ENCODE results near the gene EP400.
A peak's percentile ranks its signal among the peaks of the same experiment; 100 is the strongest.

EP400 gene

GRCh38 chr12:132108211-132108832, 158.6 kb downstream of the EP400 start:
- H3K9me3 ChIP-seq (replicated peaks in 1 of 2; ENCODE audit: control insufficient read depth in 2 of 2, insufficient read depth in 1 of 2, low read depth in 1 of 2, low read length in 2 of 2), result no peaks in the 10 kb centered on the region
- H3K27ac ChIP-seq (replicated peaks; ENCODE audit: low read length), result peak overlapping the region; percentile 36
- H2AFZ ChIP-seq (ENCODE audit: low read length), result no peak overlapping the region
- no peaks in the 10 kb centered on the region for H3K27me3 ChIP-seq (ENCODE audit: control insufficient read depth in 3 of 3, insufficient read depth in 3 of 3, low read depth in 1 of 3, low read length in 3 of 3)
- H3K4me3 ChIP-seq (ENCODE audit: low read length in 2 of 2), result no peak overlapping the region
- H3K4me1 ChIP-seq (ENCODE audit: control insufficient read depth in 2 of 2, insufficient read depth in 1 of 2, low read depth in 1 of 2, low read length in 2 of 2), result peaks cover 7% of the 10 kb centered on the region in 2 donors
- no peak overlapping the region for H2BK15ac ChIP-seq (ENCODE audit: low read length)
- peaks cover 15 to 51% of the 10 kb centered on the region in 2 donors for H3K36me3 ChIP-seq (replicated peaks in 1 of 2; ENCODE audit: control insufficient read depth in 2 of 2, insufficient read depth in 2 of 2, low read length in 2 of 2)
- no peak overlapping the region for H2BK5ac ChIP-seq (ENCODE audit: low read length)
- H3K14ac ChIP-seq (ENCODE audit: low read length), result no peak overlapping the region
- H4K8ac ChIP-seq (ENCODE audit: low read depth, low read length), result no peak overlapping the region
- no CpG with 5 or more reads among the region's 16 CpGs for WGBS, 2 donors (ENCODE audit: extremely low coverage in 2 of 2, insufficient read length in 2 of 2, insufficient replicate concordance in 1 of 2)
- H3K18ac ChIP-seq (ENCODE audit: low read length), result peak overlapping the region; percentile 65
- no peak overlapping the region for H3K23ac ChIP-seq (ENCODE audit: low read depth, low read length, poor library complexity)
- no peak overlapping the region for H4K91ac ChIP-seq (ENCODE audit: low read depth, low read length, poor library complexity)
- H3K9ac ChIP-seq (ENCODE audit: low read depth, low read length, poor library complexity), result no peak overlapping the region
- peak; percentile 15 for DNase-seq (ENCODE audit: low spot score)
- H2AK5ac ChIP-seq (ENCODE audit: low read depth, low read length), result no peak overlapping the region
- H2BK12ac ChIP-seq (ENCODE audit: low read length), result no peak overlapping the region
- no peak overlapping the region for H3K4ac ChIP-seq (ENCODE audit: low read length)
- no peak overlapping the region for H2BK120ac ChIP-seq (ENCODE audit: low read depth, low read length)
- no peak overlapping the region for H3K4me2 ChIP-seq (ENCODE audit: insufficient read depth, low read length, poor library complexity, severe bottlenecking)
- no peaks in the 10 kb centered on the region for H3K79me1 ChIP-seq (ENCODE audit: low read depth, low read length)

- no peak overlapping the region for H2BK12ac ChIP-seq (ENCODE audit: low read length)
- H3K4me3 ChIP-seq (ENCODE audit: low read length in 2 of 2), result no peak overlapping the region
- H4K91ac ChIP-seq (ENCODE audit: low read depth, low read length, poor library complexity), result no peak overlapping the region
- DNase-seq (ENCODE audit: low spot score), result no peak
- no peaks in the 10 kb centered on the region for H3K27me3 ChIP-seq (ENCODE audit: control insufficient read depth in 3 of 3, insufficient read depth in 3 of 3, low read depth in 1 of 3, low read length in 3 of 3)
- H3K4ac ChIP-seq (ENCODE audit: low read length), result no peak overlapping the region
- H4K8ac ChIP-seq (ENCODE audit: low read depth, low read length), result no peak overlapping the region
- H3K36me3 ChIP-seq (replicated peaks in 1 of 2; ENCODE audit: control insufficient read depth in 2 of 2, insufficient read depth in 2 of 2, low read length in 2 of 2), result peaks cover 22 to 61% of the 10 kb centered on the region in 2 donors
- no peak overlapping the region for H2AK5ac ChIP-seq (ENCODE audit: low read depth, low read length)
- H3K4me2 ChIP-seq (ENCODE audit: insufficient read depth, low read length, poor library complexity, severe bottlenecking), result no peak overlapping the region
- H3K23ac ChIP-seq (ENCODE audit: low read depth, low read length, poor library complexity), result no peak overlapping the region
- H2BK15ac ChIP-seq (ENCODE audit: low read length), result no peak overlapping the region
- no CpG with 5 or more reads among the region's 8 CpGs for WGBS, 2 donors (ENCODE audit: extremely low coverage in 2 of 2, insufficient read length in 2 of 2, insufficient replicate concordance in 1 of 2)
- no peak overlapping the region for H3K18ac ChIP-seq (ENCODE audit: low read length)
- no peak overlapping the region for H2BK5ac ChIP-seq (ENCODE audit: low read length)
- no peak overlapping the region for H3K9ac ChIP-seq (ENCODE audit: low read depth, low read length, poor library complexity)
- H3K4me1 ChIP-seq (ENCODE audit: control insufficient read depth in 2 of 2, insufficient read depth in 1 of 2, low read depth in 1 of 2, low read length in 2 of 2), result peaks cover 5 to 7% of the 10 kb centered on the region in 2 donors
- no peak overlapping the region for H2BK120ac ChIP-seq (ENCODE audit: low read depth, low read length)
- H3K14ac ChIP-seq (ENCODE audit: low read length), result no peak overlapping the region
- no peak overlapping the region for H3K27ac ChIP-seq (replicated peaks; ENCODE audit: low read length)
- H2AFZ ChIP-seq (ENCODE audit: low read length), result no peak overlapping the region
- H3K9me3 ChIP-seq (replicated peaks in 1 of 2; ENCODE audit: control insufficient read depth in 2 of 2, insufficient read depth in 1 of 2, low read depth in 1 of 2, low read length in 2 of 2), result no peaks in the 10 kb centered on the region
- H3K79me1 ChIP-seq (ENCODE audit: low read depth, low read length), result no peaks in the 10 kb centered on the region
Observed at GRCh38 chr12:132109741-132110140, 160.0 kb downstream of the EP400 start.

- no peaks in the 10 kb centered on the region for H3K27me3 ChIP-seq (ENCODE audit: control insufficient read depth in 3 of 3, insufficient read depth in 3 of 3, low read depth in 1 of 3, low read length in 3 of 3)
- H3K9me3 ChIP-seq (replicated peaks in 1 of 2; ENCODE audit: control insufficient read depth in 2 of 2, insufficient read depth in 1 of 2, low read depth in 1 of 2, low read length in 2 of 2), result peaks cover 0 to 2% of the 10 kb centered on the region in 2 donors
- H3K23ac ChIP-seq (ENCODE audit: low read depth, low read length, poor library complexity), result no peak overlapping the region
- H3K14ac ChIP-seq (ENCODE audit: low read length), result no peak overlapping the region
- H3K79me1 ChIP-seq (ENCODE audit: low read depth, low read length), result no peaks in the 10 kb centered on the region
- no peak for DNase-seq (ENCODE audit: low spot score)
- no peak overlapping the region for H3K4ac ChIP-seq (ENCODE audit: low read length)
- H3K27ac ChIP-seq (replicated peaks; ENCODE audit: low read length), result no peak overlapping the region
- H2BK15ac ChIP-seq (ENCODE audit: low read length), result no peak overlapping the region
- H2AK5ac ChIP-seq (ENCODE audit: low read depth, low read length), result no peak overlapping the region
- H3K18ac ChIP-seq (ENCODE audit: low read length), result no peak overlapping the region
- H2BK12ac ChIP-seq (ENCODE audit: low read length), result no peak overlapping the region
- no peak overlapping the region for H4K8ac ChIP-seq (ENCODE audit: low read depth, low read length)
- no peak overlapping the region for H2BK120ac ChIP-seq (ENCODE audit: low read depth, low read length)
- H3K4me1 ChIP-seq (ENCODE audit: control insufficient read depth in 2 of 2, insufficient read depth in 1 of 2, low read depth in 1 of 2, low read length in 2 of 2), result peaks cover 5 to 7% of the 10 kb centered on the region in 2 donors
- no peak overlapping the region for H3K4me2 ChIP-seq (ENCODE audit: insufficient read depth, low read length, poor library complexity, severe bottlenecking)
- WGBS, 2 donors (ENCODE audit: extremely low coverage in 2 of 2, insufficient read length in 2 of 2, insufficient replicate concordance in 1 of 2), result no CpG with 5 or more reads among the region's 3 CpGs
- no peak overlapping the region for H3K4me3 ChIP-seq (ENCODE audit: low read length in 2 of 2)
- H4K91ac ChIP-seq (ENCODE audit: low read depth, low read length, poor library complexity), result no peak overlapping the region
- no peak overlapping the region for H2BK5ac ChIP-seq (ENCODE audit: low read length)
- no peak overlapping the region for H3K9ac ChIP-seq (ENCODE audit: low read depth, low read length, poor library complexity)
- no peak overlapping the region for H2AFZ ChIP-seq (ENCODE audit: low read length)
- H3K36me3 ChIP-seq (replicated peaks in 1 of 2; ENCODE audit: control insufficient read depth in 2 of 2, insufficient read depth in 2 of 2, low read length in 2 of 2), result peaks cover 24 to 63% of the 10 kb centered on the region in 2 donors
Observed at GRCh38 chr12:132110677-132111076, 160.9 kb downstream of the EP400 start.

GRCh38 chr12:132111654-132112304, 162.0 kb downstream of the EP400 start:
- Histone ChIP-seq H3K4me1 (ENCODE audit: control insufficient read depth in 2 of 2, insufficient read depth in 1 of 2, low read depth in 1 of 2, low read length in 2 of 2) (peaks cover 5 to 7% of the 10 kb centered on the region in 2 donors), H3K4me3 (ENCODE audit: low read length in 2 of 2) (peak overlapping the region in 1 of 2 donors; percentile 14), H3K36me3 (replicated peaks in 1 of 2; ENCODE audit: control insufficient read depth in 2 of 2, insufficient read depth in 2 of 2, low read length in 2 of 2) (peaks cover 22 to 71% of the 10 kb centered on the region in 2 donors), H4K91ac (ENCODE audit: low read depth, low read length, poor library complexity) (no peak overlapping the region), H2BK5ac (ENCODE audit: low read length) (no peak overlapping the region), H3K4ac (ENCODE audit: low read length) (no peak overlapping the region), H2BK12ac (ENCODE audit: low read length) (no peak overlapping the region), H3K9me3 (replicated peaks in 1 of 2; ENCODE audit: control insufficient read depth in 2 of 2, insufficient read depth in 1 of 2, low read depth in 1 of 2, low read length in 2 of 2) (peaks cover 0 to 2% of the 10 kb centered on the region in 2 donors), H3K18ac (ENCODE audit: low read length) (no peak overlapping the region), H3K14ac (ENCODE audit: low read length) (no peak overlapping the region), H2AK5ac (ENCODE audit: low read depth, low read length) (no peak overlapping the region), H2BK120ac (ENCODE audit: low read depth, low read length) (no peak overlapping the region), H3K23ac (ENCODE audit: low read depth, low read length, poor library complexity) (no peak overlapping the region), H3K27me3 (ENCODE audit: control insufficient read depth in 3 of 3, insufficient read depth in 3 of 3, low read depth in 1 of 3, low read length in 3 of 3) (no peaks in the 10 kb centered on the region), H3K79me1 (ENCODE audit: low read depth, low read length) (no peaks in the 10 kb centered on the region), H3K27ac (replicated peaks; ENCODE audit: low read length) (no peak overlapping the region), H3K4me2 (ENCODE audit: insufficient read depth, low read length, poor library complexity, severe bottlenecking) (no peak overlapping the region), H3K9ac (ENCODE audit: low read depth, low read length, poor library complexity) (peak overlapping the region; percentile 2), H2BK15ac (ENCODE audit: low read length) (no peak overlapping the region), H4K8ac (ENCODE audit: low read depth, low read length) (no peak overlapping the region), H2AFZ (ENCODE audit: low read length) (no peak overlapping the region)
- DNase-seq (ENCODE audit: low spot score), result no peak
- no CpG with 5 or more reads among the region's 19 CpGs for WGBS, 2 donors (ENCODE audit: extremely low coverage in 2 of 2, insufficient read length in 2 of 2, insufficient replicate concordance in 1 of 2)
